HCT116 (cell line): ENCODE data around the gene RAD9A. TPM values are rescaled to one million over a fixed set of nuclear protein-coding genes. Genes with fewer than 3 reads are reported as not detected.
A peak's percentile ranks its signal among the peaks of the same experiment; 100 is the strongest.

ENCODE experiments used
- ATAC-seq: fragments of 200-7000 bp; cut with Tn5 transposase; 2 replicates; pipeline ENCODE4 v1.9.1; 2020; ENCODE audit warnings: mild to moderate bottlenecking, moderate library complexity
- BruUV-seq: library from RNA; stranded (reverse); fragments of 400-500 nt; replicated peaks from 2 replicates; lab custom pipeline; 2021; lab: Mats Ljungman, UMichigan
- CTCF ChIA-PET: fragments of 300-600 bp; sonication (Branson Sonifier 250); formaldehyde crosslinking; loops from one replicate; lab custom pipeline; 2021; ENCODE audit warnings: antibody characterized with exemption; lab: Charles Lee
- POLR2A ChIA-PET: fragments of 300-600, 350-600 bp; sonication (Branson Sonifier 250); formaldehyde crosslinking; loops from one replicate; lab custom pipeline; 2021; ENCODE audit warnings: antibody characterized with exemption; lab: Charles Lee
- RAD21 ChIA-PET, 2 experiments: fragments of 300-600 bp; sonication (Branson Sonifier 250); formaldehyde crosslinking; loops; one replicate each; lab custom pipeline; 2023; ENCODE audit warnings: low total read pairs in 2 of 2; ENCODE audit not compliant: uncharacterized antibody in 2 of 2, unreplicated experiment in 2 of 2, low non-redundant PET in 1 of 2; lab: Charles Lee
- DNase-seq: peaks from one replicate; pipeline ENCODE4 v3.0.0-alpha.2; 2010; ENCODE audit warnings: low read depth, low spot score
- H2AFZ ChIP-seq: fragments of 200-600 bp; shearing (Covaris generic), sonication (generic); 2 replicates; pipeline ENCODE4 v1.6.1; 2017; ENCODE audit warnings: low read depth, mixed run types, mixed read lengths, antibody characterized with exemption, low read length; ENCODE audit not compliant: poor library complexity, severe bottlenecking
- H3K27ac ChIP-seq: 2 replicates; pipeline ENCODE4 v1.5.1; 2012; ENCODE audit warnings: low read depth, low read length
- H3K27me3 ChIP-seq: fragments of 200-600 bp; sonication (generic); 2 replicates; pipeline ENCODE4 v1.6.1; 2016; ENCODE audit warnings: mixed run types, low read length, mixed read lengths; ENCODE audit not compliant: insufficient read depth
- H3K36me3 ChIP-seq, 2 experiments: fragments of 200-500 bp in 1 of 2; fragments of 200-600 bp in 1 of 2; sonication (Bioruptor generic) in 1 of 2; sonication (generic) in 1 of 2; 2 replicates each; pipeline versions ENCODE4 v1.5.1 to v1.6.1; 2014 to 2016; ENCODE audit warnings: low read length in 2 of 2, inconsistent platforms in 1 of 2, mixed read lengths in 1 of 2, mixed run types in 1 of 2; ENCODE audit not compliant: insufficient read depth in 2 of 2, control insufficient read depth in 1 of 2
- H3K4me1 ChIP-seq, 2 experiments: fragments of 200-600 bp in 1 of 2; sonication (generic) in 1 of 2; 2 replicates each; pipeline versions ENCODE4 v1.5.1 to v1.6.1; 2012 to 2017; ENCODE audit warnings: low read length in 2 of 2, inconsistent platforms in 1 of 2, mild to moderate bottlenecking in 1 of 2, mixed read lengths in 1 of 2, mixed run types in 1 of 2, moderate library complexity in 1 of 2; ENCODE audit not compliant: insufficient read depth in 2 of 2, control insufficient read depth in 1 of 2
- H3K4me2 ChIP-seq: fragments of 200-600 bp; sonication (generic); 2 replicates; pipeline ENCODE4 v1.6.1; 2017; ENCODE audit warnings: mixed run types, low read length, mixed read lengths
- H3K4me3 ChIP-seq, 2 experiments: fragments of 200-600 bp in 1 of 2; sonication (generic) in 1 of 2; replicated peaks in 1 of 2; 2 replicates each; pipeline ENCODE4 v1.5.1; 2011 to 2016; ENCODE audit warnings: low read length in 2 of 2, control low read depth in 1 of 2, low read depth in 1 of 2, mild to moderate bottlenecking in 1 of 2, mixed read lengths in 1 of 2, mixed run types in 1 of 2
- H3K79me2 ChIP-seq: fragments of 200-600 bp; sonication (generic); 2 replicates; pipeline ENCODE4 v1.6.1; 2017; ENCODE audit warnings: mild to moderate bottlenecking, mixed run types, low read length, moderate library complexity, mixed read lengths; ENCODE audit not compliant: insufficient read depth
- H3K9ac ChIP-seq: fragments of 200-600 bp; sonication (generic); 2 replicates; pipeline ENCODE4 v1.6.1; 2016; ENCODE audit warnings: low read length, mixed read lengths
- H3K9me2 ChIP-seq: fragments of 200-600 bp; sonication (generic), shearing (Covaris generic); 2 replicates; pipeline ENCODE4 v1.6.1; 2017; ENCODE audit warnings: mixed run types, mild to moderate bottlenecking, moderate library complexity; ENCODE audit not compliant: insufficient read depth
- H3K9me3 ChIP-seq, 2 experiments: fragments of 200-500 bp in 1 of 2; fragments of 200-600 bp in 1 of 2; sonication (Bioruptor generic) in 1 of 2; sonication (generic) in 1 of 2; 2 replicates each; pipeline ENCODE4 v1.6.1; 2014 to 2017; ENCODE audit warnings: low read length in 2 of 2, mixed read lengths in 2 of 2, inconsistent platforms in 1 of 2, low read depth in 1 of 2, mild to moderate bottlenecking in 1 of 2, mixed run types in 1 of 2, moderate library complexity in 1 of 2; ENCODE audit not compliant: control insufficient read depth in 1 of 2, insufficient read depth in 1 of 2
- H4K20me1 ChIP-seq: fragments of 200-600 bp; sonication (generic), shearing (Covaris generic); 2 replicates; pipeline ENCODE4 v1.6.1; 2017; ENCODE audit warnings: mixed run types, mild to moderate bottlenecking, moderate library complexity; ENCODE audit not compliant: insufficient read depth
- CBX3 ChIP-seq: IDR thresholded peaks from 2 replicates; pipeline ENCODE4 v1.6.1; 2012; ENCODE audit warnings: low read depth
- CEBPB ChIP-seq: IDR thresholded peaks from 2 replicates; pipeline ENCODE4 v1.6.1; 2012; ENCODE audit warnings: low read depth
- EGR1 ChIP-seq: IDR thresholded peaks from 2 replicates; pipeline ENCODE4 v1.6.1; 2012; ENCODE audit warnings: low read depth
- ELF1 ChIP-seq: IDR thresholded peaks from 2 replicates; pipeline ENCODE4 v1.6.1; 2012; ENCODE audit warnings: low read depth, borderline replicate concordance
- EZH2 ChIP-seq: fragments of 200-600 bp; sonication (generic); IDR thresholded peaks from 2 replicates; pipeline ENCODE4 v1.6.1; 2017; ENCODE audit warnings: antibody characterized with exemption, mixed run types
- POLR2A ChIP-seq: IDR thresholded peaks from 2 replicates; pipeline ENCODE4 v1.7.0; 2011; ENCODE audit warnings: borderline replicate concordance; ENCODE audit not compliant: insufficient read depth, insufficient read length; ENCODE audit errors: extremely low read depth
- POLR2AphosphoS5 ChIP-seq: IDR thresholded peaks from 2 replicates; pipeline ENCODE4 v1.6.1; 2011; ENCODE audit warnings: mild to moderate bottlenecking, low read depth, low read length, moderate library complexity
- SP1 ChIP-seq: IDR thresholded peaks from 2 replicates; pipeline ENCODE4 v1.6.1; 2012; ENCODE audit warnings: low read depth
- ZNF274 ChIP-seq: fragments of 200-500 bp; sonication (Bioruptor generic); IDR thresholded peaks from 2 replicates; pipeline ENCODE4 v1.6.1; 2014; ENCODE audit warnings: mild to moderate bottlenecking, low read depth, low read length, inconsistent platforms
- intact Hi-C: fragments of 100-400 bp; cut with micrococcal nuclease; formaldehyde crosslinking; loops from 2 replicates; pipeline ENCODE4 v1.10.0; 2022
- total RNA-seq: library from RNA; stranded (reverse); gene quantifications from one replicate; pipeline ENCODE4 v1.2.1, GENCODE V29; 2021; ENCODE audit not compliant: unreplicated experiment
- TF ChIP-seq, protein P1 (sequence below), 3 experiments: fragments of 200-600 bp in 1 of 3; sonication (generic) in 1 of 3; IDR thresholded peaks in 2 of 3; conservative IDR thresholded peaks in 1 of 3; 2 replicates each; pipeline ENCODE4 v1.5.1; 2012 to 2017; ENCODE audit warnings: low read depth in 2 of 3, low read length in 2 of 3, antibody characterized with exemption in 1 of 3, borderline replicate concordance in 1 of 3, control low read depth in 1 of 3, mild to moderate bottlenecking in 1 of 3, mixed read lengths in 1 of 3, mixed run types in 1 of 3, moderate library complexity in 1 of 3; ENCODE audit not compliant: insufficient read depth in 1 of 3
- TF ChIP-seq, protein P2 (sequence below): IDR thresholded peaks from 2 replicates; pipeline ENCODE4 v1.6.1; 2012
- TF ChIP-seq, protein P3 (sequence below): IDR thresholded peaks from 2 replicates; pipeline ENCODE4 v1.6.1; 2012
- TF ChIP-seq, protein P4 (sequence below): IDR thresholded peaks from 2 replicates; pipeline ENCODE4 v1.6.1; 2012; ENCODE audit warnings: low read depth

RAD9A gene
- total RNA-seq, 1 experiment from 2014 or later = 49.8 TPM

DNA sequence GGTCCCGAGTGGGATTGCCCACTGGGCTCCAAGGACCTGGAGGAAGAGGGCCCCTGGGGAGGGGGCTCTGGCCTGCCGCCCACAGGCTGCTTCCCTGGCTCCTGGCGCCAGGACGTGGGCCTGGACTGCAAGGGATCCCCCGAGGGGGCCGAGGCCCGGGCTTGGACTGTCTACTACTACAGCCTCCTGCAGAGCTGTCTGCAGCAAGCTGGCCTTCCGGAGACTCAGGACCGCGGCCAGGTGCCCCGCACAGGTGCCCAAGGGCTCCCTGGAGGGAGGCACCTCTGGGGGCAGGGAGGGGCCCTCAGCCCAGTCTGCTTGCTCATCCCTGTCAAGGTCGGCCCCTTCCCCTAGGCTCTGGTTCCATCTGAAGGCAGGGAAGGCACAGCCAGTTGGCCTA, 25.6 kb downstream of the RAD9A start (continued):
- TF ChIP-seq, protein P1, sequence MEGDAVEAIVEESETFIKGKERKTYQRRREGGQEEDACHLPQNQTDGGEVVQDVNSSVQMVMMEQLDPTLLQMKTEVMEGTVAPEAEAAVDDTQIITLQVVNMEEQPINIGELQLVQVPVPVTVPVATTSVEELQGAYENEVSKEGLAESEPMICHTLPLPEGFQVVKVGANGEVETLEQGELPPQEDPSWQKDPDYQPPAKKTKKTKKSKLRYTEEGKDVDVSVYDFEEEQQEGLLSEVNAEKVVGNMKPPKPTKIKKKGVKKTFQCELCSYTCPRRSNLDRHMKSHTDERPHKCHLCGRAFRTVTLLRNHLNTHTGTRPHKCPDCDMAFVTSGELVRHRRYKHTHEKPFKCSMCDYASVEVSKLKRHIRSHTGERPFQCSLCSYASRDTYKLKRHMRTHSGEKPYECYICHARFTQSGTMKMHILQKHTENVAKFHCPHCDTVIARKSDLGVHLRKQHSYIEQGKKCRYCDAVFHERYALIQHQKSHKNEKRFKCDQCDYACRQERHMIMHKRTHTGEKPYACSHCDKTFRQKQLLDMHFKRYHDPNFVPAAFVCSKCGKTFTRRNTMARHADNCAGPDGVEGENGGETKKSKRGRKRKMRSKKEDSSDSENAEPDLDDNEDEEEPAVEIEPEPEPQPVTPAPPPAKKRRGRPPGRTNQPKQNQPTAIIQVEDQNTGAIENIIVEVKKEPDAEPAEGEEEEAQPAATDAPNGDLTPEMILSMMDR (IDR thresholded peaks at IDR 0.05 in 2 of 3, conservative IDR thresholded peaks at IDR 0.05 in 1 of 3; ENCODE audit: borderline replicate concordance in 1 of 3, insufficient read depth in 1 of 3, low read depth in 2 of 3, low read length in 2 of 3) = no peak
- TF ChIP-seq, protein P2, sequence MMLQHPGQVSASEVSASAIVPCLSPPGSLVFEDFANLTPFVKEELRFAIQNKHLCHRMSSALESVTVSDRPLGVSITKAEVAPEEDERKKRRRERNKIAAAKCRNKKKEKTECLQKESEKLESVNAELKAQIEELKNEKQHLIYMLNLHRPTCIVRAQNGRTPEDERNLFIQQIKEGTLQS = no peak
- TF ChIP-seq POLR2AphosphoS5 (no peak), CBX3 (no peak)

DNA sequence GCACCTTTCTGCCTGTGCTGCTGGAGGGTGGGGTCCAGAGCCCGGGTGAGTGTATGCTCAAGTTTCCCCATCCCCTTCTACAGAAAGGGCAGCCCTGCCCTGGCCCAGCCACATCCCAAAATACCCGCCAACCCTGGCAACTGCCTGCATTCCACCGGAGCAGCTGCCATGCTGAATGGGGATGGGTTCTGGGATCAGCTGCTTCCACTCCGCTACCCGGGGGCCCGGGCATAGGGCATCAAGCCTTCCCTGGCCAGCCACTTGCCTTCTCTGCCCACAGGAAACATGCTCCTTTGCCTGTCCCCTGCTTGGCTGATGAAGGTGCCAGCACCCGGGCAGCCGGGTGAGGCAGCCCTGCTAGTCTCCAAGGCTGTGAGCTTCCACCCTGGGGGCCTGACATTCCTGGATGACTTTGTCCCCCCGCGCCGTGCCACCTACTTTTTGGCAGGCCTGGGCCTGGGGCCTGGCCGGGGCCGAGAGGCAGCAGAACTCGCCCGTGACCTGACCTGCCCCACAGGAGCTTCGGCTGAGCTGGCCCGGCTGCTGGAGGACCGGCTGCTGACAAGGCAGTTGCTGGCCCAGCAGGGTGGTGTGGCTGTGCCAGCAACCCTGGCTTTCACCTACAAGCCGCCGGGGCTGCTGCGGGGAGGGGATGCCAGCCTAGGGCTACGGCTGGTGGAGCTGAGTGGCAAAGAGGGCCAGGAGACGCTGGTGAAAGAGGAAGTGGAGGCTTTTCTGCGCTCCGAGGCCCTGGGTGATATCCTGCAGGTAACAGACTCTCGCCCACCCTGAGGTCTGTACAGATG, 26.9 kb downstream of the RAD9A start:
- ATAC-seq = no peak
- peak overlapping the region; percentile 15; the same call in 1 of the 2 replicates for H3K27ac ChIP-seq
- H3K9ac ChIP-seq = no peak overlapping the region
- no peaks in the 10 kb centered on the region for H3K9me2 ChIP-seq
- H3K9me3 ChIP-seq = no peaks in the 10 kb centered on the region
- DNase-seq = no peak
- ChIA-PET CTCF (interaction anchor here (1.8 kb wide), 1 partner anchor 17 kb away, joined by 8 read pairs; the partner anchor contains the start of gene PPP1CA), POLR2A (no interaction called here), RAD21 (no interaction called here)
- H3K4me3 ChIP-seq = no peak overlapping the region
- H4K20me1 ChIP-seq = no peaks in the 10 kb centered on the region
- intact Hi-C loops = no loop called here
- no peak overlapping the region for H3K4me2 ChIP-seq
- peaks cover 23 to 51% of the 10 kb centered on the region in 2 experiments; a peak in 3 of 4 replicates for H3K4me1 ChIP-seq
- no peaks in the 10 kb centered on the region for H3K27me3 ChIP-seq
- H3K36me3 ChIP-seq = no peaks in the 10 kb centered on the region
- BruUV-seq = no TSS peak
- TF ChIP-seq ELF1 (no peak), CEBPB (no peak), POLR2A (no peak), POLR2AphosphoS5 (no peak), ZNF274 (no peak), SP1 (no peak), CBX3 (no peak), EZH2 (no peak), EGR1 (no peak)
- TF ChIP-seq, protein P2 = no peak
- TF ChIP-seq, protein P3, sequence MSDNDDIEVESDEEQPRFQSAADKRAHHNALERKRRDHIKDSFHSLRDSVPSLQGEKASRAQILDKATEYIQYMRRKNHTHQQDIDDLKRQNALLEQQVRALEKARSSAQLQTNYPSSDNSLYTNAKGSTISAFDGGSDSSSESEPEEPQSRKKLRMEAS = no peak
- TF ChIP-seq, protein P4, sequence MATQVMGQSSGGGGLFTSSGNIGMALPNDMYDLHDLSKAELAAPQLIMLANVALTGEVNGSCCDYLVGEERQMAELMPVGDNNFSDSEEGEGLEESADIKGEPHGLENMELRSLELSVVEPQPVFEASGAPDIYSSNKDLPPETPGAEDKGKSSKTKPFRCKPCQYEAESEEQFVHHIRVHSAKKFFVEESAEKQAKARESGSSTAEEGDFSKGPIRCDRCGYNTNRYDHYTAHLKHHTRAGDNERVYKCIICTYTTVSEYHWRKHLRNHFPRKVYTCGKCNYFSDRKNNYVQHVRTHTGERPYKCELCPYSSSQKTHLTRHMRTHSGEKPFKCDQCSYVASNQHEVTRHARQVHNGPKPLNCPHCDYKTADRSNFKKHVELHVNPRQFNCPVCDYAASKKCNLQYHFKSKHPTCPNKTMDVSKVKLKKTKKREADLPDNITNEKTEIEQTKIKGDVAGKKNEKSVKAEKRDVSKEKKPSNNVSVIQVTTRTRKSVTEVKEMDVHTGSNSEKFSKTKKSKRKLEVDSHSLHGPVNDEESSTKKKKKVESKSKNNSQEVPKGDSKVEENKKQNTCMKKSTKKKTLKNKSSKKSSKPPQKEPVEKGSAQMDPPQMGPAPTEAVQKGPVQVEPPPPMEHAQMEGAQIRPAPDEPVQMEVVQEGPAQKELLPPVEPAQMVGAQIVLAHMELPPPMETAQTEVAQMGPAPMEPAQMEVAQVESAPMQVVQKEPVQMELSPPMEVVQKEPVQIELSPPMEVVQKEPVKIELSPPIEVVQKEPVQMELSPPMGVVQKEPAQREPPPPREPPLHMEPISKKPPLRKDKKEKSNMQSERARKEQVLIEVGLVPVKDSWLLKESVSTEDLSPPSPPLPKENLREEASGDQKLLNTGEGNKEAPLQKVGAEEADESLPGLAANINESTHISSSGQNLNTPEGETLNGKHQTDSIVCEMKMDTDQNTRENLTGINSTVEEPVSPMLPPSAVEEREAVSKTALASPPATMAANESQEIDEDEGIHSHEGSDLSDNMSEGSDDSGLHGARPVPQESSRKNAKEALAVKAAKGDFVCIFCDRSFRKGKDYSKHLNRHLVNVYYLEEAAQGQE = no peak
- no peaks in the 10 kb centered on the region for H3K79me2 ChIP-seq
- H2AFZ ChIP-seq = no peak overlapping the region
